ENCODE measurements around the gene TMEM214.

DNA sequence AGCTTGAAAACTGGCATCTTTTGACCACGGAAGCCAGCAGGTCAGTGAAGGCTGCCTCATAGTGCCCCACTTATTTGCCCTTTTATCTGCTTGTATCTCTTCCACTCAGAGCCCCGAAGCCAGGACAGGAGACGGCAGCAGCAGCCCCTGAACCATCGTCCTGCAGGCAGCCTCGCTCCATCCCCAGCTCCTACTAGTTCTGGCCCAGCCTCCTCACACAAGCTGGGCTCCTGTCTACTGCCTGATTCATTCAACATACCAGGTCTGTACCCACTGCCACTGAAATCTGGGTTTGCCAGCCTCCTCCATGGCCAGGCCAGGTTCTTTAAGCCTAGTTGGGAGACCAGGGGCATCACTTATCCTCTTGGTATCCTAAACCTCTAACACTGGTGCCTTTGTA, 34.6 kb downstream of the TMEM214 start:
- TF ChIP-seq GATA3 (IDR thresholded peaks at IDR 0.05; ENCODE audit: low read depth, low read length) = no peak
- TF ChIP-seq GATA2 (IDR thresholded peaks at IDR 0.05; ENCODE audit: low read depth, low read length) = no peak
